Measurements from ENCODE around the gene EVA1B.

GRCh38 chr1:36343651-36344394, 20.4 kb upstream of the EVA1B start:
- no peak for TF ChIP-seq POLR2A (IDR thresholded peaks at IDR 0.05)
- TF ChIP-seq CTCF (IDR thresholded peaks at IDR 0.05): no peak

Measured in adrenal gland (tissue), 5 donors.